Hematopoietic multipotent progenitor cell treated with erythropoietin and hydrocortisone succinate and interleukin-3 and kit ligand, for 17 days (in vitro differentiated cells): Measurements from ENCODE around the gene IDH3A.

Source experiments
- DNase-seq: peaks from one replicate; pipeline ENCODE4 v3.0.0-alpha.2; 2015; ENCODE audit warnings: low spot score

The IDH3A gene

DNA sequence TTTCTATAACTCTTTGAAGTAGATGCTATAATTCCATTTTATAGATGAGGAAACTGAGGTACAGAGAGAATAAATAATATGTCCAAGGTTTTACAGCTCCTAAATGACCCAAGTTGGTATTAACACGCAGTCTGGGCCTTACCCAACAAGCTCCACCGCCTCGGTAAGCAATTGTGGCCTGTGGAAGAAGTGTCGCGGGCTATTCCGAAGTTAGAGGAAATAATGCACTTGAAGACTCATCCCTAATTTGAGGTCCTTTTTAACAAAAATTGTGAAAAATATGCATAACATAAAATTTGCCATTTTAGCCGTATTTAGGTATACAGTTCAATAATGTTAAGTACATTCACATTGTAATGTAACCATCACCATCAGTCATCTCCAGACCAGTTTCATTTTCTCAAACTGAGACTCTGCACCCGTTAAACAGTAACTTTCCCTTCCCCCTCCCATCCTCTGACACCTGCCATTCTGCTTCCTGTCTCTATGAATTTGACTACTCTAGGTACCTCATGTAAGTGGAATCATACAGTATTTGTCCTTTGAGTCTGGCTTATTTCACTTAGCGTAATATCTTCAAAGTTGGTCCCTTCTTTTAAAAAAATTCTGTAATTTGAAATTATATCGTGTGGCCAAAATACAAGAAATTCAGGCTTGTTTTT, 18.2 kb downstream of the IDH3A start:
- no peak for DNase-seq

DNA sequence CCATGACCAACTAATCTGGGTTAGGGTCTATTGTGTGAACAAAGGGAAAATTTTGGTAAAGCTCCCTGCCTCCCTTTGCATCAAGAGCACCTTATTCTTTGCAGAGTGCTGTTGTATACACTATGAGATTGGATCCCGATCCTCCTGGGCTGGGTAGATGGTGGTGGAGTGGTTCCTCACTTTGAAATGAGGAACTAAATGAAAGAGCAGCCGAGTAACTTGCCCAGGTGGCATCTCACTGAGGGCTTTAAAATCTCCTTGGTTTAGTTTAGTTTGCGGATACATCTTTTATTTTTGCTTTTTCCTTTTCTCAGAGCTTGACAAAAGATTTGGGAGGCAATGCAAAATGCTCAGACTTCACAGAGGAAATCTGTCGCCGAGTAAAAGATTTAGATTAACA, 19.4 kb downstream of the IDH3A start:
- DNase-seq = no peak

DNA sequence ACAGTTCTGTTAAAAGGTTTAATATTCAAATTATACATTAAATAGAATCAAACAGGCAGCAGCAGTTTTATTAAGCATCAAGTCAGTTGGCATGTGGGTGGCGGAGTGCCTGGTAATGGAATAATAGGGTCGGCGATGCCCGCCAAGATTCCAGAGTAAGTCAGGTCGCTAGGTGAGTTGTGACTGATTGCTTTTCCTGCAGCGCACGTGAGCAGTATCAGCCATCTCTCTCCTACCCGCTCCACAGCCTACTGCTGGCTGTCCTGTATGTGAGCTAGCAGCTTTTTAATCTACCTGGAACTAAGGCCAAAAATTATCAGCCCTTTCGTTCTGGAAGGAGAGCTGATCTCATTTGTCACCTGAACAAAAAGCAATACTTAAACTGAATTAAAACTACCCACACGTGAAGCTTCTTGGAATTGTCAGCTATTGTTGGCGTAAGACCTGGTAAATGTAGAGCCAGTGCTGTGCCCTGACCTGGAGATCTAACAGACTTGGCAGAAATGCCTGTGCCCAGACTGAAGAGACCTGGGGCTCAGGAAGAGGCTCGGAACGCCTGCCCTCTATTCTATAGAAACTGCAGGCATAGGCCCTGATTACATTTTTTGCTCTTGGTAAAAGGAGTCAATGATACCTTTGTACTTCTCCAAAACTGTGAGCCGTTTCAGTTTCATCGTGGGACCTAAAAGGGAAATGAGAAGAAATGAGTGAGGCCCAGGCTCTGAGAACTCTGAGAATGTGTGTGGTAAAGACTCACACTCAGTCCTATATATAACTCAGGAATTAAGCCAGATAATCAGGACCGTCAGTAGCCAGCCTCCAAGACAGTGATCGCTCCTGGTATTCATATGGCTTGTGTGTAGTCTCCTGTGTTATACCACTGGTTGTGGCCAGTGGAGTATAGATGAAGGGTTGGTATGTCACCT, 21.9 kb downstream of the IDH3A start:
- DNase-seq = no peak

DNA sequence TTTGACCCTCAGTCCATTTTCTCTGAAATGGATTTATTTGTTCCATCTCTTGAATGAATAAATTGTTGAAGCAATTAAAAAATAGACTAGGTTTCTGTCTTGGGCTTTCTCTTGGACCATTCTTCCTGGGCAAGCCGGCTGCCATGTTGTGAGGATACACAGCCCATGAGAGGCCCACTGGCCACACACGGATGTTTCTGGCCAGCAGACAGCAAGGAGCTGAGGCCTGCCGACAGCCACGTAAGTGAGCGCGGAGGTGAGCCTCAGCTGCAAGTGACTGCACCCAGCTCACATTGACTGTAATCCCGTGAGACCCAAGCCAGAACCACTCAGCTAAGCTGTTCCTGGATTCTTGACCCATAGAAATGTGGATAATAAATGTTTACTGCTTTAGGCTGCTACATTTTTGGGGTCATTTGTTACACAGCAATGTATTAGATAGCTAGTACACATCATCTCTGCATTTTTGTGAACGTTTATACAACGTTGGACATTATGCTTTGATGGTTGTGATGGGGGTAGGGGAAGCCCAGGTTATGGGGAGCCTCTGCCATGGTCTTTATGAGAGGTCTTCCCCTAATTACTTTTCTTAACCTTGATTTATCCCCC, 22.8 kb downstream of the IDH3A start:
- DNase-seq = no peak

DNA sequence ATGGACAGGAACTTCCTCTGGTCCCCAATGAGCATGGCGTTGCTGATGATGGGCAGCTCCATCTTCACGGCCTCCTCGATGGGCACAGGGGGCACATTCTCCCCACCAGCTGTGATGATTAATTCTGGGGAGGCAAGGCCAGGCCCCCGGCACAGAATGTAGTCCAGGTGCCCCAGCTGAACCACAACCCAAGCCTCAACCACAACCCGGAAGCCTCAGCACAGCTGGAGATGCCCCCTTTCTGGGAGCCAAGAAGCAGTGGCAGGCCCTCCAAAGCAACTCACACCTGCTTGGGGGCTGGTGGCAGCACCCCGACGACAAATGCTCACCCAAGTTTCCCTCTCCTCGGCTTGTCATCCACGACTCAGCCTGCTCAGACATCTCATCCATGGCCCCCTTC, 25.2 kb downstream of the IDH3A start:
- DNase-seq = no peak

DNA sequence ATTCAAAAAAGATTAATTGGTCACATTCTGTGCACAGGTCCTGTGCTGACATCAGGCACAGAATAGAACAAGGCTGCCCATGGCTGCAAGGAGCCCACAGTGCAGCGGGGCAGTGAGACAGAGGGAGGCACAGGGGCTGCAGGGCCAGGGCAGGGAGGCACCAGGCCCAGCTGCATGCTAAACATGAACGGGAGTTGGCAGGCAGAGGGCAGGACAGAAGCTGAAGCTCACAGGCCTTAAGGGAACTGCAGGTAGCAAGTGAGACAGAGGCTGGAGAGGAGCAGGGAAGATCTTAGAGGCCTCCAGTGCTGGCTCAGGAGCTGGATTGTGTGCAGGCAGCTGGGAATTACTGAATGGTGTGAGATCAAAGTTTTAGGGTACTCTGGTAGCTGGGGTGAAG, 26.2 kb downstream of the IDH3A start:
- no peak for DNase-seq

DNA sequence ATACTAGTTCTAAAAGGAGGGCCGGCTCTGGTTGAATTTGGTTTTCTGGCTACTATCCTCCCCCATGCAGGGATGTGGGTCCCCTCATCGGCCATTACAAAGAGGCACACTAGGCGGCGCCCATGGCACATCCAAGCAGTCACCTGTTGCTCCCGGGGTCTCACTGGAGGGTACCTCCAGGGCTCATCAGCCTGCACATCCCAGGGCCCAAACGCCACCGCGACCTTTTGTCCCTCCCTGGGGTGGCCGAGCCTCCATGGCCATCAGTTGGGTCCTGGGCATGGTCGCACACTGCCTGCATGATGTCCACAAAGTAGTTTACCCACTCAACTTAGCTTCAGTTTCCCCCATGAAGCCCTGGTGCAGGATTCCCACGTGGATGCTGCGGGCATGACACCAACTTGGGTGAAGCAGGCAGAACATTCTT, 28.3 kb downstream of the IDH3A start:
- peak; percentile 21 for DNase-seq

DNA sequence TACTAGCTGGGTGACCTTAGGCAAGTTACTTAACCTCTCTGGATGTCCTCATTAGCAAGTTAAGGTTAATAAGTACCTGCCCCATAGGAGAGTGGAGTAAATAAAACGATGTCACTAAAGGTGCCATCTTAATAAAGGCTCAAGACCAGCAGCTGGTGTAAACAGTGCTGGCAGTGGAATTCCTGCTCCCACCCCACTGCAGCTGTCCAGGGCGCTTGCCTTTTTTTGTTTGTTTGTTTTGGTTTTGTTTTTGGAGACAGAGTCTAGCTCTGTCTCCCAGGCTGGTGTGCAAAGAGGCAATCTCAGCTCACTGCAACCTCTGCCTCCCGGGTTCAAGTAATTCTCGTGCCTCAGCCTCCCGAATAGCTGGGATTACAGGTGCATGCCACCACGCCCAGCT, 28.9 kb downstream of the IDH3A start:
- no peak for DNase-seq

DNA sequence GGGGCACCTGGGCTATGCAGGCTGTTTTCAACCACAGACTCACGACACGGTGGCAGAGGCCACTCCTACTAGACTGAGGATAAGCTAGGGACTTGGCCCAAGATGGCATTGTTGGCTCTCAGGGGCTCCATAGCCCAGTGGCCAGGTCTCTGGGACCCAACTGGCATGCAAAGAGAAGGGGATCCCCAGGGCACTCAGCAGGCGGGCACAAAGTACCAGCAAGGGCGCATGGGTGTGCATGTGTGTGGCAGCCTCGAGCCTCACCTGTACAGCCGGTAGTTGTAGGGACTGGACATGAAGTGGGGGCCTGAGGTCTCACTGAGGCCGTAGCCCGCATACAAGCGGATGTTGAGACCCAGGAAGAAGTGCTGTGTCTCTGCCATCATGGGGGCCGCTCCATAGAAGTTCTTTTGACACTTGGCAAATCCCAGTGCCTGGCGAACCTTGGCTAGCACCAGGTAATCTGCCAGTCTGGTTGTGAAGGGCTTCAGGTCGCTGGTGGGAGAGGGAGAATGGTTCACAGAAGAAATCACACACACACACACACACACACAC, 30.2 kb downstream of the IDH3A start:
- DNase-seq = no peak

DNA sequence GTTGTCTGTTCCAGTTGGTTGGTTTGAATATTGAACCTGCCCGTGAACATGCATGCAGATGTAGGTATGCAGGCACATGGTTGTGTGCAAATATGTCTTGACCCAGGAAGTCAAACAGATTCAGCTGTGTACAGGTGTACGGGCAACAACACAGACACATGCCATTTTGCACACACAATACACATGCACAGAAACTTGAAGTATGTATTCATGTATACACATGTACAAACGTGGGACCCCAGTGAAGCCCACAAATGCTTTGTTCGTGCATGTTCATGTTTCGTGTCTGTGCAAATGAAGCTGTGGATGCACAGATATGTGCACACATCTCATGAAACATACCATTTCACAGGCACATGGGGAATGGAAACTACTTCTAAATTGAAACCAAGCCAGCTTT, 30.7 kb downstream of the IDH3A start:
- DNase-seq = no peak

DNA sequence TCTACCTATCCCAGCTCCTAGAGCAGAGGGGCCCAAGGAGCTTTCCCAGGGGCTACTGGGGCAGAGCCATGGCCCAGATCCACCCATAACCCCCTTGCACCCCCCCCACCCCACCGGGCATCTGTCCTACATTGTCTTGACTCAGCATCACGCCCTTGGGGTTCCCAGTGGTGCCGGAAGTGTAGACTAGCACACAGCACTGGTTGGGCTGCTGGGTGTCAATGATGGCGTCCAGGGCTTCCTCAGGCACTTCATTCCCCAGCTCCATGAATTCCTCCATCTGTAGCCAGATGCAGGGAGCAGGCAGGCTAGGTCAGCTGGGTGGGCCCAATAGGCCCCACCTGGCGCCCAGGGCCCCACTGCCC, 33.2 kb downstream of the IDH3A start:
- DNase-seq = no peak

DNA sequence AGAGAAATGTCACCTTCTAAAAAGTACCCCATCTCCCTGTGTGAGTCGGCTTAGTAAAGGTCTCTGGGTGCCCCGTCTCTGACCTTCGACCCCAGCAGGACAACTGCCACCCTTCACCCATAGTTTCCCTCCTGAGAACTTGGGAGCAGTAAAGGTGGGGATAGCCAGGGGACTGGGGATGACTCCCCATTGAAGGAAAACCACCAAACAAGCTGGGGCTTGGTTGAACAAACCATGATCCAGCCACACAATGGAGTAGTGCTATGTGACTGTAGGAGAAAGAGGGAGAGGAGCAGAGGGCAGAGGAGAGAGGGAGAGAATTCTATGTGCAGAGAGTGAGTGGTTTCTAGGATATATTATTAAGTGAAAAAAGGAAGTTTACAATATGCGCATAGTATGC, 33.7 kb downstream of the IDH3A start:
- DNase-seq = no peak

DNA sequence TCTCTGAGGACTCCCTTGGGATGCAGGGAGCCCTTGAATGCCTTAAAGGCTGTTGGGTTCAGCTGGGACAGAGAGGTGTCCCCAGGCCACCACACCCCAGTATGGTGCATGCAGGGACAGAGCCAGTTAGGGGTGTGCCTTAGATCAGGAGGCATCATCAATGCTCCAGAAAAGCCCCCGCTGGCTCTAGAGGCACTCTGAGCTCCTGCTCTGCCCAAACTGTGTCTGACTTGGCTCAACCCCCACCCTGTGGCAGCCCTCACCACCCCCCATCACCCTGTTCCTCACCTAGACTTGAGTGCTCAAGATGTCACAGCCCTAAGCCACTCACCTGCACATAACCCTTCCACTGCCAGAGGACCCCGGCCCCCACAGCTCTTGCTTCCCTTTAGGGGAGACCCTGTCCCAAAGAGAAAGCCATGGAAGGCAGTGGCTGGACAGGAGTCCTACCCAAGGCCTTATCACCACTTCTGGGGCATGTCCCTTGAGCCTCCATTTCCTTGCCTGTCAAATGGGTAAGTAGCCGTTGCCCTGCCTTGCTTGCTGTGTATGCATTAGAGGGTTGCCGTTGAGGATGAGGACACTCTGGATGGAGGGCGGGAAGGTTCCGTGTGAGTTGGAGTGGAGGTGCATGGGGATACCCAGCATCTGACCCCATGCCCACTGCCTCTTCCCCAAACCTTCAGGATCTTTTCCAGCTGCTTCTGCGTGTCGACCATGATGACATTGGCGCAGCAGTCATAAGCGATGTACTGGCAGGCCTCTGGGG, 43.8 kb downstream of the IDH3A start:
- DNase-seq = no peak

DNA sequence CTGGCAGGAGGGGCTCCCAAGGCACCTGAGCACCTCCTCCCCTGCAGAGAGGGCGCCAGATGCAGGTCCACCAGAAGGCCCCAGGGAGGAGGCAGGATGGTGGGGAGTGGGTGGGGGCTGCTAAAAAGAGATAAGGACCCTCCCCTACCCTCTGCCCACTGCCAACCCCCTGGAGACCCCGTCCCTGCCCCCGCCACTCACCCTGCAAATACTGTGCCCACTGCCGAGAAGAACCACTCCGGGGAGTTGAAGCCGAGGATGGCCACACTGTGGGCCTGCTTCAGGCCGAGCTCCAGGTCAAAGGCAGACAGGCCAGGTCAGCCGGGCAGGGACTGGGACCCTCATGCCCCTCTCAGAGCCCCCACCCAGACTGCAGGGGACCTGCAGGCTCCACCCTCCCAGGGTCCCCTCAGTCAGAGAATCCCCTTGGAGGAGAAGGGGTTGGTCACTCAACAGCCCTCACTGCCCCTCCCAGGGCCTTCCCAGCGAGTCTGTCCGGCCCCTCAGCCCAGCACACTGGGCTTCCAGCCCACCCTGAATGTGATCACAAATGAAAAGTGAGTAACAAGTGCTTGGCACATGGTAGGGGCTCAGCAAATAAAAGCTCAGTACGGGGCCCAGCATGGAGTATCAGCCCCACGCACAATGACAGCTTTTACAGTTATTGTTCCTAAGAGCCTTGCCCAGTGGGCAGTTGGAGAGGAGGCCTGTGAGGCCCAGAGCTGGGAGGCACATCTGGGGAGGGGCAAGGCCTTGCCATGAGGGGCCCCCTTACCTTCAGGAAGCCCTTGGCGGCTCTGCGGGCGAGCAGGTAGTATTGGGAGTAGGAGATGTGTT, 44.8 kb downstream of the IDH3A start:
- DNase-seq = no peak

DNA sequence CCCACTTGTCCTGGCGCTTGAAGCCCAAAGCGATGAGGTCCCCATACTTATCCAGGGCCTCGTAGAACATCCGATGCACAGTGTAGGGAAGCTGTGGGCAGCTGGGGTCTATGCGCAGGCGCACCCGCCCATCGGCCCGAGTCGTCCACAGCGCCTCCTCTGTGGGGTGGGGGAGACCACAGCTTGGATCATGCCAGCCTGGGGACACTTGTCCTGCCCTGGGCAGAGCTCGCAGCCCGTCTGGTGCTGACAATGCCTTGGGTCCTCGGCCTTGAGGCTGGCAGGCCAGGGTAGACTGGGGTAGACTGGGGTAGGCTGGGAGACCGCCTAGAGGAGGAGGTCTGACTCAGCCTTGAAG, 45.4 kb downstream of the IDH3A start:
- no peak for DNase-seq

DNA sequence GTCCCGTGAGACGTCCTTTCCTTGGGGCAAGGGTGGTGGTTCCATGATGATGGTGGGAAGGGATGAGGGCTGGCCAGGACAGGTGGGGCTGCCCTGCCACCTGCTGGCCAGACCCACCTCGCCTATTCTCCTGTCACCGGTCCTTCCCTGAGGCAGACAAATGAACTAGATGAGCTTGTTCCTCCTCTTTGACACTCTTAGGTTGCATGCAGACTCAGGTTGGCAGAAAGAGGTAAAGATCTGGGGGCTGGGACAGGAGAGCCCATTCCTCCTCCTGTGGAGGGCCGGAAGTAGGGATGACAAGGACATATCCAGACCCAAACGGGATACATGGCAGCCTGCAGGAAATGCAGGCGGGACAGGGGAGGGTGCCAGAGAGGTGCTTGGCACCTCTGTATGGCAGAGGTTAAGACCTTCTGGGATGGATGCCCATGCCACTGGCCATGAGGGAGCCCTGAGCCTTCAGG, 46.6 kb downstream of the IDH3A start:
- DNase-seq = peak; percentile 64

DNA sequence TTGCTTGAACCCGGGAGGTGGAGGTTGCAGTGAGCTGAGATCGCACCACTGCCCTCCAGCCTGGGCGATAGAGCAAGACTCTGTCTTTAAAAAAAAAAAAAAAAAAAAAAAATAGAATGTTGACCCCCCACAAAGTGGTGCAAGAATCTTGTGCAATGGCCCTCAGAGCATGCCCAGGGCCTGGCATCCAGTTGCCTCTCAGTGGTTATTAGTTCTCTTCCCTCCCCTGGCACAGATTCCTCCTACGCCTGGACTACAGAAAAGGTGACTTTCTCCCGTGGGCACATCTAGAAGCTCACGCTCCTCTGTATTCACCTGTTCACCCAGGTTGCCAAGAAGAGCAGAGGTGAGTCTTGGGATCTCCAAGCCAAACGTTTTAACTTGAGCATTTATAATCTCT, 48.5 kb downstream of the IDH3A start:
- no peak for DNase-seq

DNA sequence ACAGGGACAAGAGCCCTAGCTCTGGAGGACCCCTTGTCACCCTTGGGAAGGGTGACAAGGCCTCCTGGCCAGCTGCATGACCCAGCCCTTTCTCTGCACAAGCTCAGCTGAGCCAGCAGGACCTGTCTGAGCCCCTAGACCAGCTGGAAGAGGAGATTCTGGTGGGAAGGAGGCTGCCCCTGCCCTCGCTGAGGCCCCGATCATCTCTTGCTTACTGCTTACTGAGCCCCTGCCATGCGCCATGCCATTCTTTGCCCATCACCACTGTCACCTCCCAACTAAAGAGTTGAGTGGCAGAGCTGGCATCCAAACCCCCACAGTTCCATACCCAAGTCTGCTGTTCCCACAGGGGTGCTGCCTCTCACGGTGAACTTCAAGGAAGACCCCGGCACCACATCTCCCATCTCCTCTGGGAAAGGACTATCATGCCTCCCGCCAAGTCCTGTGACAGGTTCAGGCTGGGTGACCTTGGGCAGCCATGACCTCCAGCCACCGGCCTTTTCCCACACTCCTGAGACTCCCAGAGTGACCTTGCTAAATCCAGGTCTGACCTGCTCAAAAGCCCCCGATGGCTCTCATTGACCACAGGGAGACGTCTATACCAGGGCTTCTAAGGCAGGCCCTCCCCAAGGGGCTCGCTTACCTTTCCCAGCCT, 51.2 kb downstream of the IDH3A start:
- DNase-seq = no peak

DNA sequence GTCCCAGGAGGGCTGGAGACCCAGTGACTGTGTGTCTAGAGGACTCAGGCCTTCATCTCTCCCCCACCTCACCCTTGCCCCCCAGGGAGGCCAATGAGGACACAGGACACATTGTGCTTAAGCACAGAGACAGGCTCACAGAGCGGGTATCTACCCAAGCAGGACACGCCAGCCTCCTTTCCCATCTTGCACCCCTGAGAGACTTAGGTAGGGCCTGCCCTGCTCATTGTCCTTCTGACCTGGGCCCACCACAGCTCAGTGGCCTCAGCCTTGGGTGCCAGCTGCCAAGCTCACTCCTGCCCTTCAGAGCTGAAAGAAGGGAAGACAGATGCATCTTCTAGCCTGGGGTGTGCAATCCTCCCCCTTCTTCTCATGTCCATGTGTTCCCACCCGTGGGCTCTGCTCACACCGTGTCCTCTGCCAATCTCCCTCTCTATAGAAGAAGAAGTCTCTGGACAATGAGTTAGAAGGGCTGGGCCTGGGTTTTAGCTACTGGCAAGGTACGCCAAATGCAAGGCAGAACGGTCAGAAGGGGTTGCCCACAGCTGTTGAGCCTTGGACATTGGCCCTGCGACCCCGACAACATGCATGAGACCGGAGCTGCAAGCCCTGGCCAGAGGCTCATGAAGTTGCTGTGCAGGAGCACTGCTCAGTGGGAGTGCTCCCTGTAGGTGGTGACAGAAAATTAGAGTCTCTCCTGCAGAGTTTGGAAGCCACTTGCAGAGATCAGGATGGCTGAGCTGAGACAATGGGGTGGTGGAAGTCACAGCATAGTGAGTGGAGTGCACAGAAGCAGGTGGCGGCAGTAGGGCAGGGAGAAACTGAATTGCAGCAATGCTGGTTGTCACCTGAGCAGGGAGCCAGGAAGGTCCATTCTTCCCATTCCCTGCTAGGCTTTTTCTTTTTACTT, 52.4 kb downstream of the IDH3A start:
- no peak for DNase-seq
